B cell (primary cell): ENCODE data around the gene FBXL20.

ENCODE experiments used
- EZH2 ChIP-seq: IDR thresholded peaks from 2 replicates; pipeline ENCODE4 v1.6.1; 2012; ENCODE audit warnings: borderline replicate concordance, low read depth, mild to moderate bottlenecking, moderate library complexity, low read length; ENCODE audit not compliant: insufficient read depth, poor library complexity, severe bottlenecking
- TF ChIP-seq, protein P1 (sequence below): fragments of 200-600 bp; IDR thresholded peaks from one replicate; pipeline ENCODE4 v1.8.0; 2022; ENCODE audit warnings: antibody characterized with exemption, mild to moderate bottlenecking

- TF ChIP-seq, protein P1, sequence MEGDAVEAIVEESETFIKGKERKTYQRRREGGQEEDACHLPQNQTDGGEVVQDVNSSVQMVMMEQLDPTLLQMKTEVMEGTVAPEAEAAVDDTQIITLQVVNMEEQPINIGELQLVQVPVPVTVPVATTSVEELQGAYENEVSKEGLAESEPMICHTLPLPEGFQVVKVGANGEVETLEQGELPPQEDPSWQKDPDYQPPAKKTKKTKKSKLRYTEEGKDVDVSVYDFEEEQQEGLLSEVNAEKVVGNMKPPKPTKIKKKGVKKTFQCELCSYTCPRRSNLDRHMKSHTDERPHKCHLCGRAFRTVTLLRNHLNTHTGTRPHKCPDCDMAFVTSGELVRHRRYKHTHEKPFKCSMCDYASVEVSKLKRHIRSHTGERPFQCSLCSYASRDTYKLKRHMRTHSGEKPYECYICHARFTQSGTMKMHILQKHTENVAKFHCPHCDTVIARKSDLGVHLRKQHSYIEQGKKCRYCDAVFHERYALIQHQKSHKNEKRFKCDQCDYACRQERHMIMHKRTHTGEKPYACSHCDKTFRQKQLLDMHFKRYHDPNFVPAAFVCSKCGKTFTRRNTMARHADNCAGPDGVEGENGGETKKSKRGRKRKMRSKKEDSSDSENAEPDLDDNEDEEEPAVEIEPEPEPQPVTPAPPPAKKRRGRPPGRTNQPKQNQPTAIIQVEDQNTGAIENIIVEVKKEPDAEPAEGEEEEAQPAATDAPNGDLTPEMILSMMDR = no peak
- no peak for TF ChIP-seq EZH2
These were observed 41.9 kb upstream of the FBXL20 start for GRCh38 chr17:39443326-39443725.
